Measurements from ENCODE around the gene SMG6.
"Not testable (repeated sequence)": the region's sequence is repeated elsewhere in the genome, so short reads cannot be mapped to it uniquely, and the experiment has no call there.

Gene SMG6

GRCh38 chr17:2028234-2028614, 275.4 kb downstream of the SMG6 start:
- DNase-seq (ENCODE audit: low spot score): no peak

GRCh38 chr17:2027528-2028233, 275.9 kb downstream of the SMG6 start:
- no peak for DNase-seq (ENCODE audit: low spot score)

- peak; percentile 83 for DNase-seq (ENCODE audit: low spot score)
Observed at GRCh38 chr17:2025622-2026309, 277.8 kb downstream of the SMG6 start.

GRCh38 chr17:2025220-2025621, 278.4 kb downstream of the SMG6 start, which contains the start of gene RTN4RL1:
TSS of gene RTN4RL1 (minus strand) at chr17:2025334. CDS start at chr17:2024865, 469 bp downstream.
- DNase-seq (ENCODE audit: low spot score): peak; percentile 84

- DNase-seq (ENCODE audit: low spot score): no peak
Observed at GRCh38 chr17:2024572-2025219, 278.9 kb downstream of the SMG6 start.

GRCh38 chr17:2023692-2024571, 279.7 kb downstream of the SMG6 start:
- peak; percentile 97 for DNase-seq (ENCODE audit: low spot score)

GRCh38 chr17:2023256-2023655, 280.3 kb downstream of the SMG6 start:
- DNase-seq (ENCODE audit: low spot score): no peak

- no peak for DNase-seq (ENCODE audit: low spot score)
Observed at GRCh38 chr17:2022647-2023240, 280.8 kb downstream of the SMG6 start.

GRCh38 chr17:2020721-2021120, 282.9 kb downstream of the SMG6 start:
- no peak for DNase-seq (ENCODE audit: low spot score)

GRCh38 chr17:2019723-2020122, 283.9 kb downstream of the SMG6 start:
- DNase-seq (ENCODE audit: low spot score): no peak

- no peak for DNase-seq (ENCODE audit: low spot score)
Observed at GRCh38 chr17:2018716-2019510, 284.7 kb downstream of the SMG6 start.

- DNase-seq (ENCODE audit: low spot score): no peak
Observed at GRCh38 chr17:2017274-2017941, 286.2 kb downstream of the SMG6 start.

- DNase-seq (ENCODE audit: low spot score): no peak
Observed at GRCh38 chr17:2016494-2016893, 287.1 kb downstream of the SMG6 start.

- DNase-seq (ENCODE audit: low spot score): no peak
Observed at GRCh38 chr17:2015314-2015713, 288.3 kb downstream of the SMG6 start.

- no peak for DNase-seq (ENCODE audit: low spot score)
Observed at GRCh38 chr17:2013994-2014317, 289.6 kb downstream of the SMG6 start.

GRCh38 chr17:2013220-2013993, 290.2 kb downstream of the SMG6 start:
- DNase-seq (ENCODE audit: low spot score): not testable (repeated sequence)

- DNase-seq (ENCODE audit: low spot score): no peak
Observed at GRCh38 chr17:2012499-2012898, 291.1 kb downstream of the SMG6 start.

GRCh38 chr17:2011411-2012371, 291.9 kb downstream of the SMG6 start:
- DNase-seq (ENCODE audit: low spot score): peak; percentile 80

Measured in ecto neural progenitor cell (in vitro differentiated cells).